Midbrain (tissue), 1 donor: ENCODE measurements around the gene TAF11L14.
"Not testable (repeated sequence)": the region's sequence is repeated elsewhere in the genome, so short reads cannot be mapped to it uniquely, and the experiment has no call there.

ENCODE experiments used
- DNase-seq: peaks from one replicate; lab custom pipeline; 2025; lab: John Stamatoyannopoulos, UW

The TAF11L14 gene

GRCh38 chr5:17634160-17634559 is at the start of gene TAF11L14:
Gene TAF11L14 (plus strand): TSS chr5:17634460.
- no peak for DNase-seq

- not testable (repeated sequence) for DNase-seq
Measured at GRCh38 chr5:17585658-17586057, 48.6 kb upstream of the TAF11L14 start, which contains the start of gene TAF11L7. Gene TAF11L7 (minus strand): TSS chr5:17585758.

- not testable (repeated sequence) for DNase-seq
Measured at GRCh38 chr5:17590860-17591259, 43.4 kb upstream of the TAF11L14 start, which contains the start of gene TAF11L8. Gene TAF11L8 (minus strand): TSS chr5:17590960.

GRCh38 chr5:17594255-17594654 is 40.0 kb upstream of the TAF11L14 start, which contains the start of gene TAF11L9:
Gene TAF11L9 (minus strand): TSS chr5:17594394.
- not testable (repeated sequence) for DNase-seq

- not testable (repeated sequence) for DNase-seq
Measured at GRCh38 chr5:17597728-17598127, 36.5 kb upstream of the TAF11L14 start, which contains the start of gene TAF11L10. Gene TAF11L10 (minus strand): TSS chr5:17597828.

- not testable (repeated sequence) for DNase-seq
Measured at GRCh38 chr5:17603880-17604279, 30.4 kb upstream of the TAF11L14 start, which contains the start of gene TAF11L11. Gene TAF11L11 (plus strand): TSS chr5:17604183.

- no peak for DNase-seq
Measured at GRCh38 chr5:17604951-17605350, 29.3 kb upstream of the TAF11L14 start.

- not testable (repeated sequence) for DNase-seq
Measured at GRCh38 chr5:17607461-17607860, 26.8 kb upstream of the TAF11L14 start.

- not testable (repeated sequence) for DNase-seq
Measured at GRCh38 chr5:17610092-17610491, 24.2 kb upstream of the TAF11L14 start, which contains the start of gene TAF11L12. Gene TAF11L12 (plus strand): TSS chr5:17610392.

GRCh38 chr5:17614872-17615605 is 19.2 kb upstream of the TAF11L14 start:
- DNase-seq: no peak

GRCh38 chr5:17619354-17619753 is 14.9 kb upstream of the TAF11L14 start:
- no peak for DNase-seq

- no peak for DNase-seq
Measured at GRCh38 chr5:17620627-17621026, 13.6 kb upstream of the TAF11L14 start.

- DNase-seq: no peak
Measured at GRCh38 chr5:17625686-17626085, 8.6 kb upstream of the TAF11L14 start.

- DNase-seq: not testable (repeated sequence)
Measured at GRCh38 chr5:17631788-17632187, 2.5 kb upstream of the TAF11L14 start, which contains the start of gene TAF11L13. Gene TAF11L13 (plus strand): TSS chr5:17632088.

GRCh38 chr5:17649232-17649631 is 15.0 kb downstream of the TAF11L14 start:
- not testable (repeated sequence) for DNase-seq

GRCh38 chr5:17655201-17655759 is 21.0 kb downstream of the TAF11L14 start:
- not testable (repeated sequence) for DNase-seq

- no peak for DNase-seq
Measured at GRCh38 chr5:17655921-17656320, 21.7 kb downstream of the TAF11L14 start.

GRCh38 chr5:17663182-17663581 is 28.9 kb downstream of the TAF11L14 start:
- no peak for DNase-seq

- no peak for DNase-seq
Measured at GRCh38 chr5:17665836-17666235, 31.6 kb downstream of the TAF11L14 start.

GRCh38 chr5:17666726-17667235 is 32.5 kb downstream of the TAF11L14 start:
- no peak for DNase-seq

GRCh38 chr5:17670353-17670752 is 36.1 kb downstream of the TAF11L14 start:
- no peak for DNase-seq

- DNase-seq: no peak
Measured at GRCh38 chr5:17678751-17679324, 44.6 kb downstream of the TAF11L14 start.
